HEK293 (cell line): ENCODE results near the gene LNPEP.

Experiments used
- KLF10 ChIP-seq: fragments of 450-650 bp; IDR thresholded peaks from 2 replicates; pipeline ENCODE4 v1.5.1; 2018; ENCODE audit warnings: missing biosample characterization, mild to moderate bottlenecking, missing genetic modification characterization
- MYNN ChIP-seq: fragments of 450-650 bp; formaldehyde crosslinking; IDR thresholded peaks from 2 replicates; pipeline ENCODE4 v1.5.1; 2016; ENCODE audit warnings: missing biosample characterization, missing genetic modification characterization, borderline replicate concordance
- RBAK ChIP-seq: fragments of 450-650 bp; formaldehyde crosslinking; IDR thresholded peaks from 2 replicates; pipeline ENCODE4 v1.5.1; 2016; ENCODE audit warnings: missing biosample characterization, missing genetic modification characterization
- SALL2 ChIP-seq: fragments of 450-650 bp; formaldehyde crosslinking; IDR thresholded peaks from 2 replicates; pipeline ENCODE4 v1.5.0; 2017; ENCODE audit warnings: missing biosample characterization, mild to moderate bottlenecking, missing genetic modification characterization, borderline replicate concordance
- YY1 ChIP-seq: fragments of 450-650 bp; formaldehyde crosslinking; IDR thresholded peaks from 2 replicates; pipeline ENCODE4 v1.5.1; 2018; ENCODE audit warnings: missing biosample characterization, missing genetic modification characterization
- ZBTB49 ChIP-seq: fragments of 450-650 bp; formaldehyde crosslinking; IDR thresholded peaks from 2 replicates; pipeline ENCODE4 v1.5.1; 2016; ENCODE audit warnings: missing biosample characterization, missing genetic modification characterization, low read depth
- ZFP37 ChIP-seq: fragments of 450-650 bp; formaldehyde crosslinking; IDR thresholded peaks from 2 replicates; pipeline ENCODE4 v1.5.1; 2016; ENCODE audit warnings: missing biosample characterization, missing genetic modification characterization
- ZNF133 ChIP-seq: fragments of 450-650 bp; formaldehyde crosslinking; IDR thresholded peaks from 2 replicates; pipeline ENCODE4 v1.5.1; 2016; ENCODE audit warnings: missing biosample characterization, missing genetic modification characterization
- ZNF19 ChIP-seq: fragments of 450-650 bp; formaldehyde crosslinking; IDR thresholded peaks from 2 replicates; pipeline ENCODE4; 2016; ENCODE audit warnings: missing biosample characterization, missing genetic modification characterization, low read depth
- ZNF211 ChIP-seq: fragments of 450-650 bp; formaldehyde crosslinking; IDR thresholded peaks from 2 replicates; pipeline ENCODE4 v1.5.1; 2016; ENCODE audit warnings: low read depth, missing biosample characterization, missing genetic modification characterization
- ZNF223 ChIP-seq: fragments of 450-650 bp; formaldehyde crosslinking; IDR thresholded peaks from 2 replicates; pipeline ENCODE4 v1.5.1; 2016; ENCODE audit warnings: missing biosample characterization, missing genetic modification characterization
- ZNF274 ChIP-seq, 2 experiments: fragments of 200-500 bp in 1 of 2; fragments of 450-650 bp in 1 of 2; sonication (Bioruptor generic) in 1 of 2; formaldehyde crosslinking in 1 of 2; IDR thresholded peaks; 2 replicates each; pipeline versions ENCODE4 v1.5.1 to v1.6.1; 2014 to 2016; ENCODE audit warnings: borderline replicate concordance in 1 of 2, inconsistent platforms in 1 of 2, low read length in 1 of 2, missing biosample characterization in 1 of 2, missing genetic modification characterization in 1 of 2
- ZNF324 ChIP-seq: fragments of 450-650 bp; formaldehyde crosslinking; IDR thresholded peaks from 2 replicates; pipeline ENCODE4 v1.5.1; 2016; ENCODE audit warnings: missing biosample characterization, missing genetic modification characterization
- ZNF394 ChIP-seq: fragments of 450-650 bp; formaldehyde crosslinking; IDR thresholded peaks from 2 replicates; pipeline ENCODE4 v1.5.1; 2016; ENCODE audit warnings: missing biosample characterization, missing genetic modification characterization, mild to moderate bottlenecking, moderate library complexity, borderline replicate concordance
- ZNF416 ChIP-seq: fragments of 450-650 bp; formaldehyde crosslinking; IDR thresholded peaks from 2 replicates; pipeline ENCODE4 v1.5.1; 2016; ENCODE audit warnings: missing biosample characterization, missing genetic modification characterization
- ZNF514 ChIP-seq: fragments of 450-650 bp; formaldehyde crosslinking; IDR thresholded peaks from 2 replicates; pipeline ENCODE4 v1.5.1; 2016; ENCODE audit warnings: missing biosample characterization, missing genetic modification characterization
- ZNF555 ChIP-seq: fragments of 450-650 bp; formaldehyde crosslinking; conservative IDR thresholded peaks from 2 replicates; pipeline ENCODE4 v1.5.1; 2017; ENCODE audit warnings: missing biosample characterization, mild to moderate bottlenecking, missing genetic modification characterization, inconsistent platforms
- ZNF670 ChIP-seq: fragments of 450-650 bp; formaldehyde crosslinking; IDR thresholded peaks from 2 replicates; pipeline ENCODE4 v1.5.1; 2016; ENCODE audit warnings: missing biosample characterization, missing genetic modification characterization, low read depth
- ZSCAN30 ChIP-seq: fragments of 450-650 bp; IDR thresholded peaks from 2 replicates; pipeline ENCODE4 v1.5.1; 2018; ENCODE audit warnings: missing biosample characterization, mild to moderate bottlenecking, missing genetic modification characterization, moderate library complexity
- TF ChIP-seq, protein P1 (sequence below): fragments of 450-650 bp; formaldehyde crosslinking; IDR thresholded peaks from 2 replicates; pipeline ENCODE4 v1.5.1; 2016; ENCODE audit warnings: missing biosample characterization, missing genetic modification characterization
- TF ChIP-seq, protein P2 (sequence below): fragments of 450-650 bp; formaldehyde crosslinking; IDR thresholded peaks from 2 replicates; pipeline ENCODE4 v1.5.1; 2017; ENCODE audit warnings: missing biosample characterization, missing genetic modification characterization
- TF ChIP-seq, protein P3 (sequence below): fragments of 450-650 bp; formaldehyde crosslinking; IDR thresholded peaks from 2 replicates; pipeline ENCODE4 v1.5.1; 2016; ENCODE audit warnings: missing biosample characterization, missing genetic modification characterization
- TF ChIP-seq, protein P4 (sequence below): fragments of 450-650 bp; formaldehyde crosslinking; IDR thresholded peaks from 2 replicates; pipeline ENCODE4 v1.5.1; 2016; ENCODE audit warnings: missing biosample characterization, missing genetic modification characterization, borderline replicate concordance
- TF ChIP-seq, protein P5 (sequence below): fragments of 450-650 bp; formaldehyde crosslinking; IDR thresholded peaks from 2 replicates; pipeline ENCODE4 v1.5.1; 2016; ENCODE audit warnings: missing biosample characterization, missing genetic modification characterization
- TF ChIP-seq, protein P6 (sequence below): fragments of 450-650 bp; IDR thresholded peaks from 2 replicates; pipeline ENCODE4 v1.5.1; 2018; ENCODE audit warnings: missing biosample characterization, missing genetic modification characterization

Gene LNPEP

GRCh38 chr5:96934708-96935558 is 947 bp upstream of the LNPEP start (continued):
- TF ChIP-seq ZFP37 (peak; percentile 99), ZNF670 (no peak), KLF10 (tag by site-specific recombination) (peak; percentile 95), ZNF223 (tag by site-specific recombination) (no peak; the same call in 1 of the 2 replicates), ZNF133 (tag by site-specific recombination) (no peak), ZNF324 (tag by site-specific recombination) (peak; percentile 98), MYNN (tag by site-specific recombination) (peak; percentile 73; the same call in 1 of the 2 replicates), ZNF19 (tag by site-specific recombination) (no peak), ZBTB49 (no peak), ZNF416 (tag by site-specific recombination) (no peak), ZNF211 (tag by site-specific recombination) (no peak), ZSCAN30 (tag by site-specific recombination) (peak; percentile 98), ZNF514 (tag by site-specific recombination) (no peak), RBAK (tag by site-specific recombination) (no peak), ZNF394 (tag by site-specific recombination) (peak; percentile 72; the same call in 1 of the 2 replicates), ZNF274 (IDR thresholded peaks at IDR 0.05; ENCODE audit: low read length) (no peak), ZNF274 (tag by site-specific recombination; IDR thresholded peaks at IDR 0.05; ENCODE audit: borderline replicate concordance) (no peak), ZNF555 (tag by site-specific recombination) (no peak), SALL2 (tag by site-specific recombination) (no peak), YY1 (peak; percentile 95)
- TF ChIP-seq, protein P1, sequence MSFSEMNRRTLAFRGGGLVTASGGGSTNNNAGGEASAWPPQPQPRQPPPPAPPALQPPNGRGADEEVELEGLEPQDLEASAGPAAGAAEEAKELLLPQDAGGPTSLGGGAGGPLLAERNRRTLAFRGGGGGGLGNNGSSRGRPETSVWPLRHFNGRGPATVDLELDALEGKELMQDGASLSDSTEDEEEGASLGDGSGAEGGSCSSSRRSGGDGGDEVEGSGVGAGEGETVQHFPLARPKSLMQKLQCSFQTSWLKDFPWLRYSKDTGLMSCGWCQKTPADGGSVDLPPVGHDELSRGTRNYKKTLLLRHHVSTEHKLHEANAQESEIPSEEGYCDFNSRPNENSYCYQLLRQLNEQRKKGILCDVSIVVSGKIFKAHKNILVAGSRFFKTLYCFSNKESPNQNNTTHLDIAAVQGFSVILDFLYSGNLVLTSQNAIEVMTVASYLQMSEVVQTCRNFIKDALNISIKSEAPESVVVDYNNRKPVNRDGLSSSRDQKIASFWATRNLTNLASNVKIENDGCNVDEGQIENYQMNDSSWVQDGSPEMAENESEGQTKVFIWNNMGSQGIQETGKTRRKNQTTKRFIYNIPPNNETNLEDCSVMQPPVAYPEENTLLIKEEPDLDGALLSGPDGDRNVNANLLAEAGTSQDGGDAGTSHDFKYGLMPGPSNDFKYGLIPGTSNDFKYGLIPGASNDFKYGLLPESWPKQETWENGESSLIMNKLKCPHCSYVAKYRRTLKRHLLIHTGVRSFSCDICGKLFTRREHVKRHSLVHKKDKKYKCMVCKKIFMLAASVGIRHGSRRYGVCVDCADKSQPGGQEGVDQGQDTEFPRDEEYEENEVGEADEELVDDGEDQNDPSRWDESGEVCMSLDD, result peak; percentile 100
- TF ChIP-seq, protein P2, sequence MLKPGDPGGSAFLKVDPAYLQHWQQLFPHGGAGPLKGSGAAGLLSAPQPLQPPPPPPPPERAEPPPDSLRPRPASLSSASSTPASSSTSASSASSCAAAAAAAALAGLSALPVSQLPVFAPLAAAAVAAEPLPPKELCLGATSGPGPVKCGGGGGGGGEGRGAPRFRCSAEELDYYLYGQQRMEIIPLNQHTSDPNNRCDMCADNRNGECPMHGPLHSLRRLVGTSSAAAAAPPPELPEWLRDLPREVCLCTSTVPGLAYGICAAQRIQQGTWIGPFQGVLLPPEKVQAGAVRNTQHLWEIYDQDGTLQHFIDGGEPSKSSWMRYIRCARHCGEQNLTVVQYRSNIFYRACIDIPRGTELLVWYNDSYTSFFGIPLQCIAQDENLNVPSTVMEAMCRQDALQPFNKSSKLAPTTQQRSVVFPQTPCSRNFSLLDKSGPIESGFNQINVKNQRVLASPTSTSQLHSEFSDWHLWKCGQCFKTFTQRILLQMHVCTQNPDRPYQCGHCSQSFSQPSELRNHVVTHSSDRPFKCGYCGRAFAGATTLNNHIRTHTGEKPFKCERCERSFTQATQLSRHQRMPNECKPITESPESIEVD (tag by site-specific recombination), result no peak
- TF ChIP-seq, protein P3, sequence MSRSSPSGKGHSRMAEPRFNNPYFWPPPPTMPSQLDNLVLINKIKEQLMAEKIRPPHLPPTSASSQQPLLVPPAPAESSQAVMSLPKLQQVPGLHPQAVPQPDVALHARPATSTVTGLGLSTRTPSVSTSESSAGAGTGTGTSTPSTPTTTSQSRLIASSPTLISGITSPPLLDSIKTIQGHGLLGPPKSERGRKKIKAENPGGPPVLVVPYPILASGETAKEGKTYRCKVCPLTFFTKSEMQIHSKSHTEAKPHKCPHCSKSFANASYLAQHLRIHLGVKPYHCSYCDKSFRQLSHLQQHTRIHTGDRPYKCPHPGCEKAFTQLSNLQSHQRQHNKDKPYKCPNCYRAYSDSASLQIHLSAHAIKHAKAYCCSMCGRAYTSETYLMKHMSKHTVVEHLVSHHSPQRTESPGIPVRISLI (tag by site-specific recombination), result no peak
- TF ChIP-seq, protein P4, sequence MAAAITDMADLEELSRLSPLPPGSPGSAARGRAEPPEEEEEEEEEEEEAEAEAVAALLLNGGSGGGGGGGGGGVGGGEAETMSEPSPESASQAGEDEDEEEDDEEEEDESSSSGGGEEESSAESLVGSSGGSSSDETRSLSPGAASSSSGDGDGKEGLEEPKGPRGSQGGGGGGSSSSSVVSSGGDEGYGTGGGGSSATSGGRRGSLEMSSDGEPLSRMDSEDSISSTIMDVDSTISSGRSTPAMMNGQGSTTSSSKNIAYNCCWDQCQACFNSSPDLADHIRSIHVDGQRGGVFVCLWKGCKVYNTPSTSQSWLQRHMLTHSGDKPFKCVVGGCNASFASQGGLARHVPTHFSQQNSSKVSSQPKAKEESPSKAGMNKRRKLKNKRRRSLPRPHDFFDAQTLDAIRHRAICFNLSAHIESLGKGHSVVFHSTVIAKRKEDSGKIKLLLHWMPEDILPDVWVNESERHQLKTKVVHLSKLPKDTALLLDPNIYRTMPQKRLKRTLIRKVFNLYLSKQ (tag by site-specific recombination), result no peak
- TF ChIP-seq, protein P5, sequence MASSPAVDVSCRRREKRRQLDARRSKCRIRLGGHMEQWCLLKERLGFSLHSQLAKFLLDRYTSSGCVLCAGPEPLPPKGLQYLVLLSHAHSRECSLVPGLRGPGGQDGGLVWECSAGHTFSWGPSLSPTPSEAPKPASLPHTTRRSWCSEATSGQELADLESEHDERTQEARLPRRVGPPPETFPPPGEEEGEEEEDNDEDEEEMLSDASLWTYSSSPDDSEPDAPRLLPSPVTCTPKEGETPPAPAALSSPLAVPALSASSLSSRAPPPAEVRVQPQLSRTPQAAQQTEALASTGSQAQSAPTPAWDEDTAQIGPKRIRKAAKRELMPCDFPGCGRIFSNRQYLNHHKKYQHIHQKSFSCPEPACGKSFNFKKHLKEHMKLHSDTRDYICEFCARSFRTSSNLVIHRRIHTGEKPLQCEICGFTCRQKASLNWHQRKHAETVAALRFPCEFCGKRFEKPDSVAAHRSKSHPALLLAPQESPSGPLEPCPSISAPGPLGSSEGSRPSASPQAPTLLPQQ (tag by site-specific recombination), result peak; percentile 98
- TF ChIP-seq, protein P6, sequence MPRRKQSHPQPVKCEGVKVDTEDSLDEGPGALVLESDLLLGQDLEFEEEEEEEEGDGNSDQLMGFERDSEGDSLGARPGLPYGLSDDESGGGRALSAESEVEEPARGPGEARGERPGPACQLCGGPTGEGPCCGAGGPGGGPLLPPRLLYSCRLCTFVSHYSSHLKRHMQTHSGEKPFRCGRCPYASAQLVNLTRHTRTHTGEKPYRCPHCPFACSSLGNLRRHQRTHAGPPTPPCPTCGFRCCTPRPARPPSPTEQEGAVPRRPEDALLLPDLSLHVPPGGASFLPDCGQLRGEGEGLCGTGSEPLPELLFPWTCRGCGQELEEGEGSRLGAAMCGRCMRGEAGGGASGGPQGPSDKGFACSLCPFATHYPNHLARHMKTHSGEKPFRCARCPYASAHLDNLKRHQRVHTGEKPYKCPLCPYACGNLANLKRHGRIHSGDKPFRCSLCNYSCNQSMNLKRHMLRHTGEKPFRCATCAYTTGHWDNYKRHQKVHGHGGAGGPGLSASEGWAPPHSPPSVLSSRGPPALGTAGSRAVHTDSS, result peak; percentile 63; the same call in 1 of the 2 replicates
